SH-SY5Y (cell line): ENCODE measurements around the gene HRH4.

Experiments
- GATA2 ChIP-seq: IDR thresholded peaks from 2 replicates; pipeline ENCODE4 v1.6.1; 2011; ENCODE audit warnings: mild to moderate bottlenecking, low read depth, low read length
- GATA3 ChIP-seq: IDR thresholded peaks from 2 replicates; pipeline ENCODE4 v1.6.1; 2011; ENCODE audit warnings: low read depth, mild to moderate bottlenecking, low read length, moderate library complexity

- TF ChIP-seq GATA2 (no peak), GATA3 (no peak)
These were observed 12.2 kb downstream of the HRH4 start for GRCh38 chr18:24472591-24472990.
